ENCODE measurements around the gene CDK6. TPM values are rescaled to one million over a fixed set of nuclear protein-coding genes. Genes with fewer than 3 reads are reported as not detected.

The CDK6 gene
- total RNA-seq, 1 experiment from 2014 or later: 41.4 TPM

GRCh38 chr7:92834507-92835260 is 1.7 kb downstream of the CDK6 start:
- H3K4me2 ChIP-seq (ENCODE audit: low read length): peak overlapping the region; percentile 99
- DNase-seq (ENCODE audit: low read depth, low spot score) (no peak), ATAC-seq (no peak)
- no peaks in the 10 kb centered on the region for H3K27me3 ChIP-seq (ENCODE audit: insufficient read depth, low read length)
- peaks cover 59% of the 10 kb centered on the region for H3K79me2 ChIP-seq (ENCODE audit: insufficient read depth, low read length)
- H3K27ac ChIP-seq (ENCODE audit: low read depth, low read length): peak overlapping the region; percentile 51; the same call in 1 of the 2 replicates
- ChIA-PET CTCF (no interaction called here), RAD21 (ENCODE audit: low non-redundant PET in 1 of 2, low total read pairs in 2 of 2, uncharacterized antibody in 2 of 2, unreplicated experiment in 2 of 2) (no interaction called here), POLR2A (no interaction called here)
- H3K9me2 ChIP-seq (ENCODE audit: insufficient read depth): no peaks in the 10 kb centered on the region
- no peaks in the 10 kb centered on the region for H3K9me3 ChIP-seq (ENCODE audit: control insufficient read depth in 1 of 2, insufficient read depth in 1 of 2, low read depth in 1 of 2, low read length in 2 of 2)
- peaks cover 12 to 43% of the 10 kb centered on the region in 2 experiments for H3K4me1 ChIP-seq (ENCODE audit: control insufficient read depth in 1 of 2, insufficient read depth in 2 of 2, low read length in 2 of 2)
- BruUV-seq (replicated peaks): no TSS peak
- no peaks in the 10 kb centered on the region for H4K20me1 ChIP-seq (ENCODE audit: insufficient read depth)
- H3K4me3 ChIP-seq (replicated peaks in 1 of 2; ENCODE audit: low read depth in 1 of 2, low read length in 2 of 2): peak overlapping the region; percentile 65 to 77
- H3K36me3 ChIP-seq (ENCODE audit: control insufficient read depth in 1 of 2, insufficient read depth in 2 of 2, low read length in 2 of 2): peaks cover 0 to 12% of the 10 kb centered on the region in 2 experiments; a peak in 1 of 4 replicates
- TF ChIP-seq ZFX (IDR thresholded peaks at IDR 0.05) (no peak), ATF3 (IDR thresholded peaks at IDR 0.05) (no peak), ZBTB33 (IDR thresholded peaks at IDR 0.05; ENCODE audit: extremely low read depth, insufficient replicate concordance, low read length) (no peak), CBX3 (IDR thresholded peaks at IDR 0.05; ENCODE audit: low read depth) (no peak), ELF1 (IDR thresholded peaks at IDR 0.05; ENCODE audit: borderline replicate concordance, low read depth) (no peak), CTCF (IDR thresholded peaks at IDR 0.05 in 2 of 3, conservative IDR thresholded peaks at IDR 0.05 in 1 of 3; ENCODE audit: borderline replicate concordance in 1 of 3, insufficient read depth in 1 of 3, low read depth in 2 of 3, low read length in 2 of 3) (no peak), JUND (IDR thresholded peaks at IDR 0.05) (no peak)
- no peak overlapping the region for H2AFZ ChIP-seq (ENCODE audit: low read depth, low read length, poor library complexity, severe bottlenecking)
- intact Hi-C loops (cut with micrococcal nuclease): loop anchor here (1.0 to 5.0 kb wide), 5 partner anchors 67 to 307 kb away; partner anchors contain the start of genes PEX1 and RBM48
- H3K9ac ChIP-seq (ENCODE audit: low read length): peak overlapping the region; percentile 82

Data from HCT116 (cell line).